Keratinocyte (primary cell): ENCODE data around the gene SLC25A34. TPM values are rescaled to one million over a fixed set of nuclear protein-coding genes. Genes with fewer than 3 reads are reported as not detected.

Source experiments
- DNase-seq: peaks from one replicate; pipeline ENCODE4 v3.0.0-alpha.2; 2011; ENCODE audit warnings: low read depth, missing footprints, low spot score
- FAIRE-seq: peaks from 2 replicates; lab custom pipeline; 2011; peaks lifted over from hg19 to GRCh38; lab: Jason Lieb, UNC
- H2AFZ ChIP-seq: 2 replicates; pipeline ENCODE4 v1.6.0; 2012; ENCODE audit warnings: low read length, control low read depth, inconsistent platforms; ENCODE audit not compliant: control insufficient read depth
- H3K27ac ChIP-seq: 2 replicates; pipeline ENCODE4 v1.5.1; 2011; ENCODE audit warnings: low read length; ENCODE audit not compliant: control insufficient read depth, insufficient read depth
- H3K27me3 ChIP-seq: 3 replicates; pipeline ENCODE4 v1.6.0; 2011; ENCODE audit warnings: low read length; ENCODE audit not compliant: control insufficient read depth, insufficient read depth; ENCODE audit errors: extremely low read depth
- H3K36me3 ChIP-seq, 2 experiments: 2 replicates in 1 of 2; 3 replicates in 1 of 2; pipeline ENCODE4 v1.5.1; 2011; ENCODE audit warnings: low read length in 2 of 2, mild to moderate bottlenecking in 1 of 2; ENCODE audit not compliant: control insufficient read depth in 2 of 2, insufficient read depth in 2 of 2; ENCODE audit errors: extremely low read depth in 1 of 2
- H3K4me1 ChIP-seq: 3 replicates; pipeline ENCODE4 v1.5.1; 2011; ENCODE audit warnings: low read length; ENCODE audit not compliant: control insufficient read depth, insufficient read depth; ENCODE audit errors: extremely low read depth
- H3K4me2 ChIP-seq: 3 replicates; pipeline ENCODE4 v1.6.0; 2011; ENCODE audit warnings: low read depth, low read length; ENCODE audit not compliant: control insufficient read depth, insufficient read depth; ENCODE audit errors: extremely low read depth
- H3K4me3 ChIP-seq, 3 experiments: fragments of 200-600 bp in 1 of 3; sonication (generic) in 1 of 3; 2 replicates in 2 of 3; 3 replicates in 1 of 3; pipeline ENCODE4 v1.5.1; 2011 to 2016; ENCODE audit warnings: low read length in 3 of 3, mild to moderate bottlenecking in 3 of 3, control low read depth in 2 of 3, inconsistent platforms in 1 of 3, low read depth in 1 of 3, mixed read lengths in 1 of 3, mixed run types in 1 of 3, moderate library complexity in 1 of 3; ENCODE audit not compliant: control insufficient read depth in 2 of 3, insufficient read depth in 2 of 3; ENCODE audit errors: extremely low read depth in 1 of 3
- H3K79me2 ChIP-seq: 2 replicates; pipeline ENCODE4 v1.6.0; 2012; ENCODE audit warnings: low read length; ENCODE audit not compliant: control insufficient read depth, insufficient read depth
- H3K9ac ChIP-seq: 3 replicates; pipeline ENCODE4 v1.6.0; 2011; ENCODE audit warnings: low read length; ENCODE audit not compliant: control insufficient read depth, insufficient read depth; ENCODE audit errors: extremely low read depth
- H3K9me1 ChIP-seq: 3 replicates; pipeline ENCODE4 v1.6.0; 2011; ENCODE audit warnings: low read length; ENCODE audit not compliant: control insufficient read depth, insufficient read depth; ENCODE audit errors: extremely low read depth
- H3K9me3 ChIP-seq: 2 replicates; pipeline ENCODE4 v1.5.1; 2012; ENCODE audit warnings: low read depth, low read length; ENCODE audit not compliant: control insufficient read depth
- H4K20me1 ChIP-seq: 3 replicates; pipeline ENCODE4 v1.6.0; 2011; ENCODE audit warnings: low read length; ENCODE audit not compliant: control insufficient read depth, insufficient read depth; ENCODE audit errors: extremely low read depth
- EZH2 ChIP-seq: IDR thresholded peaks from one replicate; pipeline ENCODE4 v1.6.1; 2012; ENCODE audit warnings: inconsistent platforms, mild to moderate bottlenecking, low read length, moderate library complexity
- dilution Hi-C: fragments of 300-500 bp; cut with MboI; formaldehyde crosslinking; loops from one replicate; pipeline ENCODE4 v1.7.0; 2020; ENCODE audit warnings: low sequenced_read_pairs; ENCODE audit not compliant: extremely low pct_ligation_motif_present
- polyA plus RNA-seq, 5 experiments: library from polyadenylated mRNA; depleted of rRNA in 3 of 5; stranded (reverse) in 3 of 5; stranded (forward) in 1 of 5; unstranded in 1 of 5; fragments of >200 nt; gene quantifications; 1 replicate in 1 of 5; 2 replicates in 3 of 5; 3 replicates in 1 of 5; pipeline versions ENCODE4 v1.2.1 to v1.2.3, GENCODE V29; 2011 to 2012; ENCODE audit warnings: missing spikeins in 2 of 5, low read depth in 1 of 5, low replicate concordance in 1 of 5
- TF ChIP-seq, protein P1 (sequence below), 3 experiments: IDR thresholded peaks in 1 of 3; conservative IDR thresholded peaks in 1 of 3; optimal IDR thresholded peaks in 1 of 3; 2 replicates in 2 of 3; 3 replicates in 1 of 3; pipeline versions ENCODE3 to v1.5.1; 2011; ENCODE audit warnings: low read length in 3 of 3, mild to moderate bottlenecking in 3 of 3, moderate library complexity in 2 of 3, control low read depth in 1 of 3, inconsistent platforms in 1 of 3; ENCODE audit not compliant: insufficient read depth in 2 of 3; ENCODE audit errors: extremely low read depth in 1 of 3

SLC25A34 gene
- polyA plus RNA-seq, 1 donor (not counting 4 experiments of a cell fraction or from before 2014, with no cell fraction given), result 0.46 TPM

- DNase-seq, result no peak
- H4K20me1 ChIP-seq, result peaks cover 3% of the 10 kb centered on the region
- TF ChIP-seq EZH2, result no peak
- TF ChIP-seq, protein P1, sequence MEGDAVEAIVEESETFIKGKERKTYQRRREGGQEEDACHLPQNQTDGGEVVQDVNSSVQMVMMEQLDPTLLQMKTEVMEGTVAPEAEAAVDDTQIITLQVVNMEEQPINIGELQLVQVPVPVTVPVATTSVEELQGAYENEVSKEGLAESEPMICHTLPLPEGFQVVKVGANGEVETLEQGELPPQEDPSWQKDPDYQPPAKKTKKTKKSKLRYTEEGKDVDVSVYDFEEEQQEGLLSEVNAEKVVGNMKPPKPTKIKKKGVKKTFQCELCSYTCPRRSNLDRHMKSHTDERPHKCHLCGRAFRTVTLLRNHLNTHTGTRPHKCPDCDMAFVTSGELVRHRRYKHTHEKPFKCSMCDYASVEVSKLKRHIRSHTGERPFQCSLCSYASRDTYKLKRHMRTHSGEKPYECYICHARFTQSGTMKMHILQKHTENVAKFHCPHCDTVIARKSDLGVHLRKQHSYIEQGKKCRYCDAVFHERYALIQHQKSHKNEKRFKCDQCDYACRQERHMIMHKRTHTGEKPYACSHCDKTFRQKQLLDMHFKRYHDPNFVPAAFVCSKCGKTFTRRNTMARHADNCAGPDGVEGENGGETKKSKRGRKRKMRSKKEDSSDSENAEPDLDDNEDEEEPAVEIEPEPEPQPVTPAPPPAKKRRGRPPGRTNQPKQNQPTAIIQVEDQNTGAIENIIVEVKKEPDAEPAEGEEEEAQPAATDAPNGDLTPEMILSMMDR (optimal IDR thresholded peaks at IDR 0.05 in 1 of 3, IDR thresholded peaks at IDR 0.05 in 1 of 3, conservative IDR thresholded peaks at IDR 0.05 in 1 of 3; ENCODE audit: extremely low read depth in 1 of 3, insufficient read depth in 2 of 3, low read length in 3 of 3), result no peak
- peaks cover 68% of the 10 kb centered on the region for H3K79me2 ChIP-seq
- no peaks in the 10 kb centered on the region for H3K27me3 ChIP-seq
- H3K4me2 ChIP-seq, result no peak overlapping the region
- dilution Hi-C loops, result no loop called here
- peaks cover 5% of the 10 kb centered on the region for H3K4me1 ChIP-seq
- H3K9me3 ChIP-seq, result no peaks in the 10 kb centered on the region
- H3K4me3 ChIP-seq, result no peak overlapping the region
- H3K9ac ChIP-seq, result no peak overlapping the region
- H3K36me3 ChIP-seq, result peaks cover 10 to 11% of the 10 kb centered on the region in 2 experiments
- H3K27ac ChIP-seq, result no peak overlapping the region
- H2AFZ ChIP-seq, result no peak overlapping the region
- no peak for FAIRE-seq
- H3K9me1 ChIP-seq, result peaks cover 2% of the 10 kb centered on the region
Measured at GRCh38 chr1:15708486-15709137, 27.4 kb upstream of the SLC25A34 start.

DNA sequence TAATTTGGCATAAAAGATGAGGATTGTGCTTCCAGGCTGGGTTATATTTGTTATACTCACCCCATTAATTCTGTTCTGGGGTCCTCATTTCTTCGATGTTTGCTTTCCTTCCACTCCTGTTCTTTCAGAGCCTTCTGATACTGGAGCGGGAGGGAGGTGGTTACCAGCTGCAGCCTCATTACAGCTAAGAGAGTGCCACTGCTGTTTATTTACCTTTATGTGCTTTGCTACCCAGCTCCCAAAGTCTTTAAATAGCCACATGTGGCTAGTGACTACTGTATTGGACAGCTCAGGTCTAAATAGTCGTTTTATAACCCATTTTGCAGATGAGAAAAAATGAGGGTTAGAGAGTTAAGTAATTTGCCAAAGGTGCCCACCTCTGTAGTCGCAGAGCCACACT is 26.8 kb upstream of the SLC25A34 start:
- no peak for DNase-seq
- H3K79me2 ChIP-seq, result peaks cover 63% of the 10 kb centered on the region
- TF ChIP-seq, protein P1 (optimal IDR thresholded peaks at IDR 0.05 in 1 of 3, IDR thresholded peaks at IDR 0.05 in 1 of 3, conservative IDR thresholded peaks at IDR 0.05 in 1 of 3; ENCODE audit: extremely low read depth in 1 of 3, insufficient read depth in 2 of 3, low read length in 3 of 3), result no peak
- no peak for TF ChIP-seq EZH2
- dilution Hi-C loops, result no loop called here
- H3K9me3 ChIP-seq, result no peaks in the 10 kb centered on the region
- no peak overlapping the region for H2AFZ ChIP-seq
- H3K36me3 ChIP-seq, result peaks cover 10 to 11% of the 10 kb centered on the region in 2 experiments
- no peak overlapping the region for H3K9ac ChIP-seq
- H3K9me1 ChIP-seq, result peaks cover 2% of the 10 kb centered on the region
- no peak overlapping the region for H3K4me2 ChIP-seq
- FAIRE-seq, result no peak
- no peak overlapping the region for H3K27ac ChIP-seq
- H3K4me1 ChIP-seq, result no peaks in the 10 kb centered on the region
- H3K4me3 ChIP-seq, result no peak overlapping the region
- peaks cover 3% of the 10 kb centered on the region for H4K20me1 ChIP-seq
- no peaks in the 10 kb centered on the region for H3K27me3 ChIP-seq
